ENCODE data around the gene FARS2.

- TF ChIP-seq, protein P1, sequence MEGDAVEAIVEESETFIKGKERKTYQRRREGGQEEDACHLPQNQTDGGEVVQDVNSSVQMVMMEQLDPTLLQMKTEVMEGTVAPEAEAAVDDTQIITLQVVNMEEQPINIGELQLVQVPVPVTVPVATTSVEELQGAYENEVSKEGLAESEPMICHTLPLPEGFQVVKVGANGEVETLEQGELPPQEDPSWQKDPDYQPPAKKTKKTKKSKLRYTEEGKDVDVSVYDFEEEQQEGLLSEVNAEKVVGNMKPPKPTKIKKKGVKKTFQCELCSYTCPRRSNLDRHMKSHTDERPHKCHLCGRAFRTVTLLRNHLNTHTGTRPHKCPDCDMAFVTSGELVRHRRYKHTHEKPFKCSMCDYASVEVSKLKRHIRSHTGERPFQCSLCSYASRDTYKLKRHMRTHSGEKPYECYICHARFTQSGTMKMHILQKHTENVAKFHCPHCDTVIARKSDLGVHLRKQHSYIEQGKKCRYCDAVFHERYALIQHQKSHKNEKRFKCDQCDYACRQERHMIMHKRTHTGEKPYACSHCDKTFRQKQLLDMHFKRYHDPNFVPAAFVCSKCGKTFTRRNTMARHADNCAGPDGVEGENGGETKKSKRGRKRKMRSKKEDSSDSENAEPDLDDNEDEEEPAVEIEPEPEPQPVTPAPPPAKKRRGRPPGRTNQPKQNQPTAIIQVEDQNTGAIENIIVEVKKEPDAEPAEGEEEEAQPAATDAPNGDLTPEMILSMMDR (IDR thresholded peaks at IDR 0.05): no peak
- no peak for TF ChIP-seq POLR2A (IDR thresholded peaks at IDR 0.05)
Measured at GRCh38 chr6:5510331-5511133, 249.2 kb downstream of the FARS2 start.
